DMS 273 treated with DMSO at 0.1 percent for 48 hours (cell line): ENCODE results near the gene TAF4B.
"Not testable (repeated sequence)": the region's sequence is repeated elsewhere in the genome, so short reads cannot be mapped to it uniquely, and the experiment has no call there.

Source experiments
- DNase-seq: peaks from one replicate; lab custom pipeline; 2025; lab: John Stamatoyannopoulos, UW

TAF4B gene

GRCh38 chr18:26309281-26309680 lies 83.0 kb downstream of the TAF4B start:
- DNase-seq, result no peak

DNA sequence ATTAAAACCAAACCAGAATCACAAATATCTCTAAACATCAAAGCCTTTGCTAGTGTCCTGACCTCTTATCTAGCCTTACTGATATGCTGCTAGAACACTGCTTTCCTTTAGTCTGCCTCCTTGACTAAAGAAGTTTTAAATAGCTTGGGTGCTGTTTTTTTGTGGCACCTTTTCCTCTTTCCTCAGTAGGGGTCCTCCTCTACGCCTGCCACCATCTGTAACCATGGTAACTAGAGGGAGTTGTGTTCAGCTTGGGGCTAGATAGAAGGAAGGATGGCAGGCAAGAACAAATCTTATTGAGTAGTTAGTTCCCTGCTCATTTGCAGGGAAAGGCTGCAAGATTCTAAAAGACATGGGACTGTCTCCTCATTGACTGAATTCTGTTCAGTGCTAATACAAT lies 86.0 kb downstream of the TAF4B start:
- DNase-seq, result no peak

- DNase-seq, result no peak
Observed at GRCh38 chr18:26317398-26317797, 91.2 kb downstream of the TAF4B start.

DNA sequence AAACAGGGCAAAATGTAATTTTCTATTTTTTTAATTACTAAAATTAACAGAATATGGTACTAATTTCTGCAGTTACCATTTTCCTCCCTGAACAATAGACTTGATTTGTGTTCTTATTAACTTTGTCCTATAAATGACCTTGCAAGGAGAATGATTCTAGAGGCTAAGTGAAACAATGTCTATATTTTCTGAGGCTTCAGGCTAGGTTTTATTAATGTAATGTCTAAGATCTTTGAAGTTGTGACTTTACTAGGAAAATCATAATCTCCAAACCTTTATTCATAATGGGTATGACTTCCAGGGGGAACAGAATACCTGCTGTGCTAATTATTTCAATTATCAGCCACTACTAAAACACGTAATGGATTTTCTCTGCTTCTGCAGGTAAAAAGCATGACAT lies 94.4 kb downstream of the TAF4B start:
- no peak for DNase-seq

- DNase-seq, result no peak
Observed at GRCh38 chr18:26322890-26323653, 96.8 kb downstream of the TAF4B start.

DNA sequence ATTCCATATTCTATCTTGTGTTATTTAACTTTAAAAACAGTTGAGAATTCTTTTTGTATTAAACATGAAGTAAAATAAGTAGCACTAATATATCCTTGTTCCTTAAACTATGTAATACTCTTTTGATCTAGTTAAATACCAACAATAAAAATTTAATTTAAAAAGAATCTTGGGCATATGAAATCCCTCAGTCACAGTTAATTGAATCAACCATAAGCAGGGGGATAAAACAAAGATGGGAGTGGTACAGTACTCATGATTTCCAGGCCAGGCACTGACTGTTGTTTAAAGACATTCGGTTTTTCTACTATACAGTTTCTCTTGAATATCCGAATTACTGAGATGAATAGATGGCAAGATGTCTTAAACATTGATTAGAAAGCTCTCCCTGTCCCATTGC lies 99.5 kb downstream of the TAF4B start:
- DNase-seq, result no peak

DNA sequence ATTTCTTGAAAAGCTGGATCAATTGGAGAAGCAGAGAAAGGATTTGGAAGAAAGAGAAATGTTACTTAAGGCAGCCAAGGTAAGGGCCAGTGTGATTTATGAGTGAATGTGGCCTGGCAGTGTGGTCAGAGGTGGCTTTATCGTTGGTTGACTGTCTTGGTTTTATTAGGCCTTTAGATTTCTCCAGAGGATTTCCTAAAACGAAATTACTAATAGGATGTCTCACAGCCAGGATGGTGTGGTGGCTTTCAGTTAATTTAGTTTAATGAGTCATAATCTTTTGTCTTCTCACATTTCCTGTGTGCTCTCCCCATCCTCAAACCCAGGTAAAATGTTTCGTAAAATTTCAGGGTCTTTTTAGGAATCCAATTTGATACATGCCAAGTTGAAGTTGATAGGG lies 100.8 kb downstream of the TAF4B start:
- no peak for DNase-seq

DNA sequence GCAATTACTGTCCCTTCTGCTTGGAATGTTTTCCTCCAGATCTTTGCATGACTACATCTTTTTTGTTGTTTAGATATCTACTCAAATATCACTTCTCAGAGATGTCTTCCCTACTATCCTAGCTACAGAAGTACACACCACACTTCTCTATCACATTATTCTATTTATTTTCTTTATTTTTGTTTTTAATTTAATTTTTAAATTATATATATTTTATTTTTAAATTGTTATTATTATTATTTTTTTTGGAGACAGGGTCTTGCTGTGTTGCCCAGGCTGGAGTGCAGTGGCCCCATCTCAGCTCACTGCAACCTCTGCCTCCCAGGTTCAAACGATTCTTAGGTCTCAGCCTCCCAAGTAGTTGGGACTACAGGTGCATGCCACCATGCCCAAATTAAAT lies 106.7 kb downstream of the TAF4B start:
- no peak for DNase-seq

- DNase-seq, result no peak
Observed at GRCh38 chr18:26335156-26335555, 108.9 kb downstream of the TAF4B start.

GRCh38 chr18:26335571-26336487 lies 109.6 kb downstream of the TAF4B start:
- DNase-seq, result no peak

DNA sequence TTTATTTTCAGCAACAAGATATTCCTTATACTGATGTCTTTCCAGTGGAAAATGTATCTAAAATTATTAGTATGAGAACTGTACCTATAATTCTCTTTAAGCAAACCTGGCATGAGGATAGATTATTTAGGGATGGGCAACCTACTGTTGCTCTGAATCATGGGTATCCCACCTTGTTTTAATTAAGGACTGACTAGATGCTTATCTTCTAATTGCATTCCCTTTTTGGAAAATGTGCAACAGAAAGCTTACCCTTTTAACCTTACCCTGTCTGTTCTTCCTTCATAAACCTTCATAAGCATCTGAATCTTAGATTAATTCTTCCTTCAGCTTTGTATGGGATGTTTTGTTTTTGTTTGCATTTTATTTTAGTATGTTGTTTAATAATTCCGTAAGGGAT lies 110.3 kb downstream of the TAF4B start:
- DNase-seq, result no peak

DNA sequence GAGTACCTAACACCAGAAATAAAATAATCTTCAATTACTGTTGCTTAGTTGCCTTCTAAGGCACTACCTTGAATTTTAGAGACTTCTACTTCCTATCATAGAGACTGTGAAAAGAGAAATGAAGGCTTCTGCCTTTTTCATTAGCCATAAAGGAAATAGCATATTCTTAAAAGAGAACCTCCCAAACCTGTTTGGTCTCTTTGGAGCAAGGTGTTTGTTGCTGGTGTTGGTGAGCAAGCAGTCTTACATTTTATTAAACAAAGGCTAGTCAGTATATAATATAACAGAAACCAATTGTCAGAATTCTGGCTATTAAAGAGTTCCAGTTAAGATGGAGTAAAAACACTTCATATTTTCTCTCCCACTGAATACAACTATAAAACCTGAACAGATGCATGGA lies 116.4 kb downstream of the TAF4B start:
- DNase-seq, result no peak

- DNase-seq, result no peak
Observed at GRCh38 chr18:26350961-26351360, 124.7 kb downstream of the TAF4B start.

- DNase-seq, result no peak
Observed at GRCh38 chr18:26356045-26356785, 130.0 kb downstream of the TAF4B start.

GRCh38 chr18:26357960-26358359 lies 131.7 kb downstream of the TAF4B start:
- no peak for DNase-seq

- DNase-seq, result no peak
Observed at GRCh38 chr18:26362021-26362420, 135.8 kb downstream of the TAF4B start.

- no peak for DNase-seq
Observed at GRCh38 chr18:26367425-26367824, 141.2 kb downstream of the TAF4B start.

DNA sequence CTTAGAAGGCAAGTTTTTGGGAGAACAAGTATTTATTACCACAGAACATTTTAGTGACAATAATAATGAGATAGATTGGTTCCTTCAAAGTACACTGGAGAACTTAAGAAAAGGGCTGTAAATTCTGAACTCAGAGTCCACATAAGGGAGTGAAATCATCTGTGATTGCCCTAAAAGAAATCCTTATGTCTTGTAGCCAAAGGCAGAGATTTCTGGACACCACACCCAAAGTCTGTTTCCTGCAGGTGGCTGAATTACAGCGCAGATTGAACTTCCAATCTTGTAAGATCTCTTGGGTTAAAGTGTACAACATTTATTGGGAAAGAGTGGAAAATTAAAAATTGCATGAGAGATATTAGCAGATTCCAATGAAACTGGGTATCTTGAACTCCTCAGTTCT lies 143.8 kb downstream of the TAF4B start:
- no peak for DNase-seq

DNA sequence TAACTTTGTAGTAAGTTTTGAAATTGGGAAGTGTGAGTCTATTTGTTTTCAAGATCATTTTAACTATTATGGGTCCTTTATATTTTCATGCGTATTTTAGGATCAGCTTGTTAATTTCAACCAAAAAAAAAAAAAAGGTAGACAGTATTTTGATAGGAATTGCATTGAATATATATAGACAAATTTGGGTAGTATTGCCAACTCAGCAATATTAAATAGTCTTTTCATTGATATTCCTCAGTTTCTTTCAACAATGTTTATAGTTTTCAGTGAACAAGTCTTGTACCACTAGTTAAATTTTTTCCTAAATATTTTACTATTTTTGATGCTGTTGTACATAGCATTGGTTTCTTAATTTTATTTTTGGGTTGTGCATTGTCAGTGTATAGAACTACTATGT lies 149.9 kb downstream of the TAF4B start:
- no peak for DNase-seq

DNA sequence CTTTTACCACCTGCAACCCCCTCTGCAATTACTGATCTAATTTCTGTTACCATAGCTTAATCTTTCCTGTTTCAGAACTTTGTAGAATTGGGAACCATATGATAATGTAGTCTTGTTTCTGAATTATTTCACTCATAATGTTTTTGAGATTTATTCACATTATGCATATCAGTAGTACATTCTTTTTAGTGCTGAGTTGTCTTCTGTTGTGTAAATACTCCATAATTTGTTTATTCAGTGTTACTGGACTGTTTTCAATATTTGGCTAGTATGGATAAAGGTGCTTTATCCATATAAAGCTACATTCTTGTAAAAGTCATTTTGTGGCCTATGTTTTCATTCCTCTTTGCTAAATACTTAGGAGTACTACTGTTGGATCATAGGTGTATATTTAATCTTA lies 152.5 kb downstream of the TAF4B start:
- DNase-seq, result no peak

DNA sequence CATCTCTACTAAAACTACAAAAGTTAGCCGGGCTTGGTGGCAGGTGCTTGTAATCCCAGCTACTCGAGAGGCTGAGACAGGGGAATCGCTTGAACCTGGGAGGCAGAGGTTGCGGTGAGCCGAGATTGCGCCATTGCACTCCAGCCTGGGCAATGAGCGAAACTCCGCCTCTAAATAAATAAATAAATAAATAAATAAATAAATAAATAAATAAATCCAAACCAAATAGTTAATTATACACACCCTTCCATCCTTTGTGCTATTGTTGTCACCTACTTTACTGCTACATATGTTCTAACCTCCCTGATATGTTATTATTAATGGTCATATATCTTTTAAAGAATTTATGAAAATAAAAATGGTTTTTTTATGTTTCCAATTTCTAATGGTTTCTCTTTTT lies 155.3 kb downstream of the TAF4B start:
- not testable (repeated sequence) for DNase-seq

GRCh38 chr18:26383454-26384270 lies 157.4 kb downstream of the TAF4B start:
- peak; percentile 51 for DNase-seq
